Fibroblast of the aortic adventitia (primary cell): ENCODE measurements around the gene LRRC8D. TPM values are rescaled to one million over a fixed set of nuclear protein-coding genes. Genes with fewer than 3 reads are reported as not detected.
A peak's percentile ranks its signal among the peaks of the same experiment; 100 is the strongest.

Source experiments
- DNase-seq: peaks from one replicate; pipeline ENCODE4 v3.0.0-alpha.2; 2010; ENCODE audit warnings: low read depth
- H3K4me3 ChIP-seq: 2 replicates; pipeline ENCODE4 v1.5.1; 2011; ENCODE audit warnings: low read depth, mild to moderate bottlenecking, control low read depth, low read length, moderate library complexity
- total RNA-seq: library from RNA; depleted of rRNA; stranded (reverse); fragments of >200 nt; gene quantifications from 2 replicates; pipeline ENCODE4 v1.2.3, GENCODE V29; 2012; ENCODE audit warnings: low replicate concordance
- TF ChIP-seq, protein P1 (sequence below): IDR thresholded peaks from 2 replicates; pipeline ENCODE4 v1.5.1; 2011; ENCODE audit warnings: mild to moderate bottlenecking, low read length, control low read depth, inconsistent platforms; ENCODE audit not compliant: insufficient read depth

LRRC8D gene
- total RNA-seq, 1 donor = 45.6 TPM

DNA sequence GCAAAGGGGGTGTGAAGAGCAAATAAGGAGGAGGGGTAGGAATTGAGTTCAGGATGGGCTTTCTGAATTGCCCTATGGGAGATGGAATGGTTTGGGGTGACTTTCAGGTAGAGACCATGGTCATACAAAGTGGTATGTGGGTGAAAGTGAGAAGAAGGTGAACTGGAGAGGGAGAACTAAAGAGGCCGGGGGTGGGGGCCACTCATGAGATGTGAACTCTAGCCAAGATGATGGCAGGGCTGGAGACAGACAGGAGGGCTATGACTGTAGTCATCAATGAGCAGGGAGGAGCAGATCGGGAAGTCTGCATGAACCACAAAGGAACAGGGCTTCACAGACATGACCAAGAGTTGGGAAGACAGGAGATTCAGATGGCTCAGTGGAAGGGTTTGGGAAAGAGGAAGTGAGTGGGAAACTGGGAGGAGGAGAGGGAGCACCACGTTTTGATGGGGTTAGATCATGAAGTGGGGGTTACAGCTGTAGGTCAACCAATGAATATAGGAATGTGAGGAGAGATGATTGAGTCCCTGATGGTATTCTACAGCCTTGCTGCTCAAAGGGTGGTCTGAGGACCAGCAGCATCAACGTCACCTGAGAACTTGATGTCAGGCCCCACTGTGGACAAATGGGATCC, 20.7 kb upstream of the LRRC8D start:
- no peak overlapping the region for H3K4me3 ChIP-seq
- DNase-seq = no peak
- TF ChIP-seq, protein P1, sequence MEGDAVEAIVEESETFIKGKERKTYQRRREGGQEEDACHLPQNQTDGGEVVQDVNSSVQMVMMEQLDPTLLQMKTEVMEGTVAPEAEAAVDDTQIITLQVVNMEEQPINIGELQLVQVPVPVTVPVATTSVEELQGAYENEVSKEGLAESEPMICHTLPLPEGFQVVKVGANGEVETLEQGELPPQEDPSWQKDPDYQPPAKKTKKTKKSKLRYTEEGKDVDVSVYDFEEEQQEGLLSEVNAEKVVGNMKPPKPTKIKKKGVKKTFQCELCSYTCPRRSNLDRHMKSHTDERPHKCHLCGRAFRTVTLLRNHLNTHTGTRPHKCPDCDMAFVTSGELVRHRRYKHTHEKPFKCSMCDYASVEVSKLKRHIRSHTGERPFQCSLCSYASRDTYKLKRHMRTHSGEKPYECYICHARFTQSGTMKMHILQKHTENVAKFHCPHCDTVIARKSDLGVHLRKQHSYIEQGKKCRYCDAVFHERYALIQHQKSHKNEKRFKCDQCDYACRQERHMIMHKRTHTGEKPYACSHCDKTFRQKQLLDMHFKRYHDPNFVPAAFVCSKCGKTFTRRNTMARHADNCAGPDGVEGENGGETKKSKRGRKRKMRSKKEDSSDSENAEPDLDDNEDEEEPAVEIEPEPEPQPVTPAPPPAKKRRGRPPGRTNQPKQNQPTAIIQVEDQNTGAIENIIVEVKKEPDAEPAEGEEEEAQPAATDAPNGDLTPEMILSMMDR = no peak

DNA sequence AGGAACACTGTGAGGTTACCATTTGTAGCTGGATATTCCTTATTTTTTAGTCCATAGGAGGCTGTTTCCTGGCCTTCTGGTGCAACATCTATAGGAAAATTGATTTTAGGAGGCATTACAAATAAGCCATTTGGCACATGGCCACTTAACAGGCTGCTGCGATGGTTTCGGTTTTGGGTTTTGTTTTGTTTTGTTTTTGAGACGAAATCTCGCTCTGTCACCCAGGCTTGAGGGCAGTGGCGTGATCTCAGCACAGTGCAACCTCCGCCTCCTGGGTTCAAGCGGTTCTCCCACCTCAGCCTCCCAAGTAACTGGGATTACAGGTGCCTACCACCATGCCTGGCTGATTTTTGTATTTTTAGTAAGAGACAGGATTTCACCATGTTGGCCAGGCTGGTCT, 20.1 kb upstream of the LRRC8D start:
- no peak for DNase-seq
- H3K4me3 ChIP-seq = no peak overlapping the region

DNA sequence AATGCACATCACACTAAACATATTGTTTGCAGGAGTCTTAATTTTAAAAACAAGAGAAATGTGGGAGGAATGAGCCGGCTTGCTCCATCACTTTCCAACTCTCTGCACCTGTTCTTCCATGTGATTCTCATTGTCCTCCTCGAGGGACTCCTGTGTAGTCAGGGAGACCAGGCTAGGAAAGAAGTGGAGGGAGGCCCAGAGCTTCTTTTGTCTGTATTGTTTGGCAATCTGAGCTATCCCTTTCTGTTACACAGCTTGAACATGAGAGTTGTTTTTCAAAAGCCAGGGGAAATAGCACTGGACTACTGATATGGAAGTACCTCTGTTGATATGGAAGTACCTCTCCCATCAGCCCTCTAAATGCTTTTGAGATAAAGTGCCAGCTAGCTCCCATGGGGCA, 18.8 kb upstream of the LRRC8D start:
- no peak overlapping the region for H3K4me3 ChIP-seq
- DNase-seq = no peak
- TF ChIP-seq, protein P1 = no peak

More for the DNA sequence above, 20.1 kb upstream of the LRRC8D start:
- TF ChIP-seq, protein P1 = no peak

DNA sequence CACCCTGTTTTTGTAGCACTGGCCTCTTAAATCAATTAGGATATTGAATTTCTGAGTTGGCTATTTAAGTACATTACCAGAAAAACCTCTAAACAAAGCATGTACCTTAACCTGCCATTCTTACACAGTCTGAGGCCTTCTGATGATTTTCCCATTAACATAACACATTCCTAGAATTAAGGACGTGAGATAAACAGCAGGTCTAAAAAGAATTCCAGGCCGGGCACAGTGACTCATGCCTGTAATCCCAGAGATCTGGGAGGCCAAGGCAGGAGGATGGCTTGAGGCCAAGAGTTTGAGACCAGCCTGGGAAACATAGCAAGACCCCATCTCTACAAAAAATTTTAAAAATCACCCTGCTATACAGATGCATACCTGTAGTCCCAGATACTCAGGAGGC, 18.0 kb upstream of the LRRC8D start:
- TF ChIP-seq, protein P1 = no peak
- no peak for DNase-seq
- no peak overlapping the region for H3K4me3 ChIP-seq

DNA sequence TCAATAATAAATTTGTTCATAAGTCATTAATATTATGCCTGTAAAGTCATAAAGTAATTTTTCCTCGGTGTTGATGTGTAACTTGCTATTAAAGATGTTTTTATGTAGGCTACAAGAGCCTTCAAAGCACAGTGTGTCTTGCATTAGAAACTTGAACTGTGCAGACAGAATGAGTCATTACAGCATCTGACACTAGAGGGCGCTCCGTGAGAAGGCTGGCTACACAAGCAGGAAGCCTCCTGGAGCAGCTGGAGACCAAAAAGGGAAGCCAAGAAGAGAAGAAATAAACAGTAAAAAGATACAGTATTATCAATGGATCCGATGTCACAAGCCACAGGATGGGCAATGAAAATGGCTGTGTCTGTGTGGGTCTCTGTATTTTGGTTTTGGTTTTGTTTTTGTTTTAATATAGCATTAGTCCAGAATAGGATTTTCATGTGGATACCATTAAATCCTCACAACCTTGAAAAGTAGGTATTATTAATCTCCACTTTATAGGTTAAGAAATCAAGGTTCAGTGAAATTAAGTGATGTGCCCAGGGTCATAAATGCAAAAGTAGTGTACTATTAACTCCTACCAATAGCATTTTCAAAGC, 16.1 kb upstream of the LRRC8D start:
- DNase-seq = peak; percentile 88
- no peak overlapping the region for H3K4me3 ChIP-seq
- TF ChIP-seq, protein P1 = peak; percentile 90

DNA sequence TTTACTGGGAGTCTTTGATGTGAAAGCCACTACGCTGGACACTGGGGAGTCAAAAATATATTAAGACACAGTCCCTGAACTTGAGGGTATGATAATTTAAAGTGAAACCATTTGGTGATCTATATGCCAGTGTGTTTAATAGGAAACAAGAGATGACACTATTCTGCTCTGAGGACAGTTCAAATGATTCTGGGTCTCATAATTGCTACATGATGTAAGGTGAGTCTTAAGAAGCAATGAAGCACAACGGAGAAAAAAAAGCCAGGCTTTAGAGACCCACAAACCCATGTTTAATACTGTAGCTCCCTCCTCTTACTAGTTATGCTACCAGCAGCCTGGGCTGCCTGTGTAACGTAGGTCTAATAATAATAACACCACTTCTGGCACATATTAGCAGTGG, 14.2 kb upstream of the LRRC8D start:
- TF ChIP-seq, protein P1 = no peak
- DNase-seq = no peak
- H3K4me3 ChIP-seq = no peak overlapping the region

DNA sequence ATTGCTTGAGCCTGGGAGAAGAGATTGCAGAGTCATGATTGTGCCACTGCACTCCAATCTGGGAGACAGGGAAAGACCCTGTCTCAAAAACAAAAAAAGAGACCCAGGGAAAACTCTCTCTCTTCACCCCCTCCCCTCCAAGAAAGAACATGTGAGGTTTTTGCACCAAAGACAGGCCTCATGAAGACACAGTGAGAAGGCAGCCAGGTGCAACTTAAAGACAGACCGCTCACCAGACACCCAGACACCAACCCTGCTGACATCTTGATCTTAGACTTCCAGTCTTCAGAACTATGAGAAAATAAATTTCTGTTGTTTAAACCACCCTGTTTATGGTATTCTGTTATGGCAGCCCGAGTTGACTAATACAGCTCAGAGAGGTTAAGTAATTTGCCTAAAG, 13.3 kb upstream of the LRRC8D start:
- TF ChIP-seq, protein P1 = no peak
- DNase-seq = no peak
- H3K4me3 ChIP-seq = no peak overlapping the region
